GM23338 (cell line): ENCODE results near the gene DSCAML1.

ENCODE experiments used
- EZH2phosphoT487 ChIP-seq: fragments of 200-600 bp; sonication (generic); IDR thresholded peaks from one replicate; pipeline ENCODE4 v1.8.1; 2018; ENCODE audit warnings: antibody characterized with exemption; ENCODE audit not compliant: unreplicated experiment
- POLR2AphosphoS5 ChIP-seq: IDR thresholded peaks from 2 replicates; pipeline ENCODE4 v1.6.1; 2016; ENCODE audit warnings: antibody characterized with exemption, low read depth
- TF ChIP-seq, protein P1 (sequence below), 2 experiments: fragments of 200-600 bp in 1 of 2; sonication (generic) in 1 of 2; conservative IDR thresholded peaks; 2 replicates each; pipeline versions ENCODE4 v1.5.1 to v1.6.1; 2016 to 2017; ENCODE audit warnings: antibody characterized with exemption in 2 of 2, low read depth in 2 of 2, mild to moderate bottlenecking in 2 of 2, moderate library complexity in 1 of 2
- TF ChIP-seq, protein P2 (sequence below): IDR thresholded peaks from one replicate; pipeline ENCODE4 v1.6.1; 2018; ENCODE audit warnings: antibody characterized with exemption; ENCODE audit not compliant: unreplicated experiment

DNA sequence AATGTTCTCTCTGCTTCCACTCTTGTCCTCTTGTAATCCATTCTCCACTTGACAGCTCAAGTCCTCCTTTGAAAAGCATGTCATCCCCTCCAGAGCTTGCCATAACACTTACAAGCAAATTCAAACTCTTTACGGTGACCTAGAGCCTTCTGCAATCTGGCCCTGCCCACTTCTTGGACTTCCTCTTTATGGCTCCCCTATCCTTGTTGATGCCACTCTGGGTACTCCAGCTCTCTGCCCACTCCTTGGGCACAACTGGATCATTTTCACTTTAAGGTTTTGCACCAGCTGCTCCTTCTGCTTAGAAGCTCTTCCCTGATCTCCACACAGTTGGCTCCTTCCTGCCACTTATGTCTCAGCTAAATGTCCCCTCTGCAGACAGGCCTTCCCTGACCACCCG lies 217.9 kb downstream of the DSCAML1 start:
- TF ChIP-seq, protein P1, sequence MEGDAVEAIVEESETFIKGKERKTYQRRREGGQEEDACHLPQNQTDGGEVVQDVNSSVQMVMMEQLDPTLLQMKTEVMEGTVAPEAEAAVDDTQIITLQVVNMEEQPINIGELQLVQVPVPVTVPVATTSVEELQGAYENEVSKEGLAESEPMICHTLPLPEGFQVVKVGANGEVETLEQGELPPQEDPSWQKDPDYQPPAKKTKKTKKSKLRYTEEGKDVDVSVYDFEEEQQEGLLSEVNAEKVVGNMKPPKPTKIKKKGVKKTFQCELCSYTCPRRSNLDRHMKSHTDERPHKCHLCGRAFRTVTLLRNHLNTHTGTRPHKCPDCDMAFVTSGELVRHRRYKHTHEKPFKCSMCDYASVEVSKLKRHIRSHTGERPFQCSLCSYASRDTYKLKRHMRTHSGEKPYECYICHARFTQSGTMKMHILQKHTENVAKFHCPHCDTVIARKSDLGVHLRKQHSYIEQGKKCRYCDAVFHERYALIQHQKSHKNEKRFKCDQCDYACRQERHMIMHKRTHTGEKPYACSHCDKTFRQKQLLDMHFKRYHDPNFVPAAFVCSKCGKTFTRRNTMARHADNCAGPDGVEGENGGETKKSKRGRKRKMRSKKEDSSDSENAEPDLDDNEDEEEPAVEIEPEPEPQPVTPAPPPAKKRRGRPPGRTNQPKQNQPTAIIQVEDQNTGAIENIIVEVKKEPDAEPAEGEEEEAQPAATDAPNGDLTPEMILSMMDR (conservative IDR thresholded peaks at IDR 0.05; ENCODE audit: low read depth in 2 of 2) = no peak
- TF ChIP-seq, protein P2, sequence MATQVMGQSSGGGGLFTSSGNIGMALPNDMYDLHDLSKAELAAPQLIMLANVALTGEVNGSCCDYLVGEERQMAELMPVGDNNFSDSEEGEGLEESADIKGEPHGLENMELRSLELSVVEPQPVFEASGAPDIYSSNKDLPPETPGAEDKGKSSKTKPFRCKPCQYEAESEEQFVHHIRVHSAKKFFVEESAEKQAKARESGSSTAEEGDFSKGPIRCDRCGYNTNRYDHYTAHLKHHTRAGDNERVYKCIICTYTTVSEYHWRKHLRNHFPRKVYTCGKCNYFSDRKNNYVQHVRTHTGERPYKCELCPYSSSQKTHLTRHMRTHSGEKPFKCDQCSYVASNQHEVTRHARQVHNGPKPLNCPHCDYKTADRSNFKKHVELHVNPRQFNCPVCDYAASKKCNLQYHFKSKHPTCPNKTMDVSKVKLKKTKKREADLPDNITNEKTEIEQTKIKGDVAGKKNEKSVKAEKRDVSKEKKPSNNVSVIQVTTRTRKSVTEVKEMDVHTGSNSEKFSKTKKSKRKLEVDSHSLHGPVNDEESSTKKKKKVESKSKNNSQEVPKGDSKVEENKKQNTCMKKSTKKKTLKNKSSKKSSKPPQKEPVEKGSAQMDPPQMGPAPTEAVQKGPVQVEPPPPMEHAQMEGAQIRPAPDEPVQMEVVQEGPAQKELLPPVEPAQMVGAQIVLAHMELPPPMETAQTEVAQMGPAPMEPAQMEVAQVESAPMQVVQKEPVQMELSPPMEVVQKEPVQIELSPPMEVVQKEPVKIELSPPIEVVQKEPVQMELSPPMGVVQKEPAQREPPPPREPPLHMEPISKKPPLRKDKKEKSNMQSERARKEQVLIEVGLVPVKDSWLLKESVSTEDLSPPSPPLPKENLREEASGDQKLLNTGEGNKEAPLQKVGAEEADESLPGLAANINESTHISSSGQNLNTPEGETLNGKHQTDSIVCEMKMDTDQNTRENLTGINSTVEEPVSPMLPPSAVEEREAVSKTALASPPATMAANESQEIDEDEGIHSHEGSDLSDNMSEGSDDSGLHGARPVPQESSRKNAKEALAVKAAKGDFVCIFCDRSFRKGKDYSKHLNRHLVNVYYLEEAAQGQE = no peak
- TF ChIP-seq POLR2AphosphoS5 (no peak), EZH2phosphoT487 (no peak)
